ENCODE results near the gene ZNF385D. TPM values are rescaled to one million over a fixed set of nuclear protein-coding genes. Genes with fewer than 3 reads are reported as not detected.
A peak's percentile ranks its signal among the peaks of the same experiment; 100 is the strongest.

The ZNF385D gene
- total and polyA plus RNA-seq, 3 donors from 2014 or later = 21.1 to 57.0 (median 31.4) TPM

DNA sequence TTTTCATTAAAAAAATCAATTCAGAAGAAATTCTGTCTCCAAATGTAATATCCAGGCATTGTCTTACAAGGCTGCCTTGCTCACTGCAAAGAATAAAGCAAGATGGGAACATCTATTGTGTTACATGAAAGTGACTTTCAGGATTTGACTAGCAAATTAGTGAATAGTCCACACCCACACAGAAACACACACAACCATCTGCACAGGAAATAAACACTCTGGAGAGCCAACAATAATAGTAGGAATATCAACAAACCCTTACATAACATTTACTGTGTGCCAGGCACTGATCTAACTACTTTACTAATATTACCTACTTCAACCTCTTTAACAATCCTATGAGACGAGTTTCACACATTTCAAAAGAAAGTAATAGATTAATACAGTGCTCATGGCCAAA, 28.9 kb upstream of the ZNF385D start:
- Histone ChIP-seq H3K27me3 (no peaks in the 10 kb centered on the region), H3K4me3 (no peak overlapping the region), H3K27ac (no peak overlapping the region), H3K36me3 (ENCODE audit: low read depth, missing control alignments) (no peaks in the 10 kb centered on the region), H3K4me1 (no peaks in the 10 kb centered on the region), H3K9me3 (no peaks in the 10 kb centered on the region)
- WGBS, 2 donors = 51 to 59% methylated on average over 1 of the region's 1 CpG
- intact Hi-C loops (cut with DNase I; ENCODE audit: low total_unique reads) = no loop called here
- no peak for DNase-seq
- no peak for TF ChIP-seq POLR2A (IDR thresholded peaks at IDR 0.05)
- TF ChIP-seq, protein P1, sequence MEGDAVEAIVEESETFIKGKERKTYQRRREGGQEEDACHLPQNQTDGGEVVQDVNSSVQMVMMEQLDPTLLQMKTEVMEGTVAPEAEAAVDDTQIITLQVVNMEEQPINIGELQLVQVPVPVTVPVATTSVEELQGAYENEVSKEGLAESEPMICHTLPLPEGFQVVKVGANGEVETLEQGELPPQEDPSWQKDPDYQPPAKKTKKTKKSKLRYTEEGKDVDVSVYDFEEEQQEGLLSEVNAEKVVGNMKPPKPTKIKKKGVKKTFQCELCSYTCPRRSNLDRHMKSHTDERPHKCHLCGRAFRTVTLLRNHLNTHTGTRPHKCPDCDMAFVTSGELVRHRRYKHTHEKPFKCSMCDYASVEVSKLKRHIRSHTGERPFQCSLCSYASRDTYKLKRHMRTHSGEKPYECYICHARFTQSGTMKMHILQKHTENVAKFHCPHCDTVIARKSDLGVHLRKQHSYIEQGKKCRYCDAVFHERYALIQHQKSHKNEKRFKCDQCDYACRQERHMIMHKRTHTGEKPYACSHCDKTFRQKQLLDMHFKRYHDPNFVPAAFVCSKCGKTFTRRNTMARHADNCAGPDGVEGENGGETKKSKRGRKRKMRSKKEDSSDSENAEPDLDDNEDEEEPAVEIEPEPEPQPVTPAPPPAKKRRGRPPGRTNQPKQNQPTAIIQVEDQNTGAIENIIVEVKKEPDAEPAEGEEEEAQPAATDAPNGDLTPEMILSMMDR (IDR thresholded peaks at IDR 0.05) = no peak

DNA sequence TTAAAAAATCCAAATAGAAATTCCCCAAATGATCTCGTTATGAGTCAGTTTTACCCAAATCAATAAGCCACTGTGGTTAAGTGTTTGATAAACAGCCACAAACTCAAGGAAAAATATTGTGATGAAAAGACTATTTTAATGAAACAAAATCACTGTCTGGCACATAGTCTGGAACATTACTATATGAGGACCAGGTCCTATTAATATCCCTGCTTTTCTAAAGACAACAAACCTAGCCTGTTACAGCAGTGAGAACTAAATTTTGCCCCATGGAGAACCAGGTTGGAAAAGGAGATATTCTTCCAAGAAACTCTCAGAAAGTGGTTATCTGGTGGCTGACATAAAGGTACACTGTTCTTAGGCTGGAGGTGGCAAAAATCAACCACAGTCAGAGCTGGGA, 27.7 kb upstream of the ZNF385D start:
- no peaks in the 10 kb centered on the region for H3K9me3 ChIP-seq
- no peaks in the 10 kb centered on the region for H3K4me1 ChIP-seq
- peak overlapping the region in 1 of 2 donors; percentile 12 for H3K27ac ChIP-seq
- 71 to 76% methylated on average over 1 of the region's 1 CpG for WGBS, 2 donors
- intact Hi-C loops (cut with DNase I; ENCODE audit: low total_unique reads) = no loop called here
- TF ChIP-seq POLR2A (IDR thresholded peaks at IDR 0.05) = no peak
- TF ChIP-seq, protein P1 (IDR thresholded peaks at IDR 0.05) = no peak
- H3K27me3 ChIP-seq = no peaks in the 10 kb centered on the region
- H3K36me3 ChIP-seq (ENCODE audit: low read depth, missing control alignments) = no peaks in the 10 kb centered on the region
- DNase-seq = no peak
- H3K4me3 ChIP-seq = no peak overlapping the region

DNA sequence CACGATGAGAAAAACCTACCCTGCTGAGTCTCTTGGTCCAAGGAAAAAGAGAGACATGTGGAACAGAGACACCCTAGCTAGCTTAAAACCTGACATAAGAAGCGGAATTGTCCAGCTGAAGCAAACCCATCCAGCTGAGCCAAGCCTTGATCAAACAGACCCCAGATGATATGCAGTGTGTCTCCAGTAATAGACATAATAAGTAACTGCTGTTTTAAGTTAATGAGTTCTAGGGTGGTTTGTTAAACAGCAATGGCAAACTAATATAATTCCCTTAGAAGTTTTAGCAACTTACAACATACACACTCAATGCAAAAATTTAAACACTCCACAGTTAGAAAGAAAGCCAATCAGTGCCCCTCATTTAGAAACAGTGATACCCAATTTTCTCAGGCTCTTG, 26.8 kb upstream of the ZNF385D start:
- intact Hi-C loops (cut with DNase I; ENCODE audit: low total_unique reads) = no loop called here
- H3K9me3 ChIP-seq = no peaks in the 10 kb centered on the region
- no peak for DNase-seq
- TF ChIP-seq, protein P1 (IDR thresholded peaks at IDR 0.05) = no peak
- no peak for TF ChIP-seq POLR2A (IDR thresholded peaks at IDR 0.05)
- H3K4me1 ChIP-seq = no peaks in the 10 kb centered on the region
- no peak overlapping the region for H3K4me3 ChIP-seq
- WGBS, 2 donors = 94 to 98% methylated on average over 2 of the region's 2 CpGs
- no peaks in the 10 kb centered on the region for H3K36me3 ChIP-seq (ENCODE audit: low read depth, missing control alignments)
- H3K27ac ChIP-seq = no peak overlapping the region
- no peaks in the 10 kb centered on the region for H3K27me3 ChIP-seq

DNA sequence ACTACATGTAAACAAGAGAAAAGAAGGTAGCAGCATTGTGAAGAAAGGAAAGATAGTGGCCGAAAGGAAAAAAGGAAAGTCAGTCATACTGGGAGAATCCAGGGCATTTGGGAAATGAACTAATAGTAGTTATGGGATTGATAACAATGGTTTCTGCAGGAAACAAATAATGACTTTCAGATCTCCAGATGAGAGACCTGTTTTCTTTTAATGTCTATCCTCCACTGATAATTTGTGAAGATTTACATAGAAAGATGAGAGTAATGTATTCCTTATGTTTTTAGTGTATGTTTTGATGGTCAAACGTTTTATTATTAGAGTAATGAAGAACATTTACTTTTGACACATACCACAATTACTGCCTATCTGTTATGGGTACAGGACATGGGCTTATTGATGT, 15.0 kb upstream of the ZNF385D start:
- no peak overlapping the region for H3K27ac ChIP-seq
- intact Hi-C loops (cut with DNase I; ENCODE audit: low total_unique reads) = no loop called here
- H3K4me3 ChIP-seq = no peak overlapping the region
- no peaks in the 10 kb centered on the region for H3K36me3 ChIP-seq (ENCODE audit: low read depth, missing control alignments)
- H3K27me3 ChIP-seq = no peaks in the 10 kb centered on the region
- no peak for TF ChIP-seq POLR2A (IDR thresholded peaks at IDR 0.05)
- TF ChIP-seq, protein P1 (IDR thresholded peaks at IDR 0.05) = no peak
- no peaks in the 10 kb centered on the region for H3K9me3 ChIP-seq
- 72 to 74% methylated on average over 2 of the region's 2 CpGs for WGBS, 2 donors
- no peaks in the 10 kb centered on the region for H3K4me1 ChIP-seq
- DNase-seq = no peak

DNA sequence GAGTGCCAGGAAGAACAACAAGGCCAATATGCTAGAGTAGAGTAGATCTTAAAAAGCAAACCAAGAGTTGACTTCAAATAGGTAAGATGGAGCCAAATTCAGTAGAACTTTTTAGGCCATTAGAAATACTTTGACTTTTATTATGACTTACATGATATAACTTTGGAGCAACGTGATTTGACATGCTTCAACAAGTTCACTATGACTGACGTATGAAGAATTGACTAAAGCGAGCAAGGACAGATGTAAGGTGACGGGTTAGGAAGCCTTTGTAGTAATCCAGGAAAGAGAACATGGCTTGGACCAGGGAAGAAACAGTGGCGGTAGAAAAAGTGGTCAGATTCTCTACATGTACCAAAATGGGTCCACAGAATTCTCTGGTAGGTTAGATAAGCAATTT, 4.9 kb upstream of the ZNF385D start:
- no peak for TF ChIP-seq POLR2A (IDR thresholded peaks at IDR 0.05)
- TF ChIP-seq, protein P1 (IDR thresholded peaks at IDR 0.05) = no peak
- no peaks in the 10 kb centered on the region for H3K36me3 ChIP-seq (ENCODE audit: low read depth, missing control alignments)
- no peak for DNase-seq
- H3K4me1 ChIP-seq = no peaks in the 10 kb centered on the region
- H3K27me3 ChIP-seq = no peaks in the 10 kb centered on the region
- intact Hi-C loops (cut with DNase I; ENCODE audit: low total_unique reads) = no loop called here
- no peak overlapping the region for H3K27ac ChIP-seq
- 73 to 75% methylated on average over 5 of the region's 5 CpGs for WGBS, 2 donors
- H3K9me3 ChIP-seq = no peaks in the 10 kb centered on the region
- H3K4me3 ChIP-seq = no peak overlapping the region

Measured in testis (tissue), 3 donors.